HUES6 (cell line): ENCODE data around the gene ARHGAP25.
"Not testable (repeated sequence)": the region's sequence is repeated elsewhere in the genome, so short reads cannot be mapped to it uniquely, and the experiment has no call there.

Source experiments
- H3K27ac ChIP-seq: 2 replicates; pipeline ENCODE4 v1.7.0; 2013; ENCODE audit warnings: low read depth, mild to moderate bottlenecking, low read length, inconsistent platforms
- H3K27me3 ChIP-seq: 2 replicates; pipeline ENCODE4 v1.6.1; 2013; ENCODE audit warnings: low read length; ENCODE audit not compliant: control insufficient read depth, insufficient read depth
- H3K36me3 ChIP-seq: 2 replicates; pipeline ENCODE4 v1.6.1; 2013; ENCODE audit warnings: low read length; ENCODE audit not compliant: control insufficient read depth, insufficient read depth
- H3K4me1 ChIP-seq: 2 replicates; pipeline ENCODE4 v1.6.1; 2013; ENCODE audit warnings: low read length; ENCODE audit not compliant: control insufficient read depth, insufficient read depth
- H3K4me3 ChIP-seq: 2 replicates; pipeline ENCODE4 v1.5.1; 2013; ENCODE audit warnings: low read depth, low read length
- H3K9ac ChIP-seq: one replicate; pipeline ENCODE4 v1.6.1; 2013; ENCODE audit warnings: mild to moderate bottlenecking, low read length
- H3K9me3 ChIP-seq: 2 replicates; pipeline ENCODE4 v1.6.1; 2013; ENCODE audit warnings: low read depth, low read length; ENCODE audit not compliant: control insufficient read depth, insufficient read depth

The ARHGAP25 gene

DNA sequence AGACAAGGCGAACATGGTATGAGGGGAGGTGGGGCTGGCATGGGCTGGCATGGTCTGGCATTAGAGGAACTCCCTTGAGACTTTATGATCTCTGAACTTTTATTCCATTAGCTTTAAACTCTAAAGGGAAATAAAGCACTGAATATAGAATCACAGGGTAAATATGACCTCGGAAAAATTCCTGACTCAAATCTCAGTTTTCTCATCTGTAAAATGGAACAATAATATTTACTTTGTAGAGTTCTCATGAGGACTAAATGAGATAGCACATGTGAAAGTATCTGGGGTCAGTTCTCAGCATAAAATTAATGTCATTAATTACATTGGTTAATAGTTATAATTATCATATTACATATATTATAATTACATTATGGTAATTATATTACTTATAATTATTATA lies 65.9 kb downstream of the ARHGAP25 start:
- Histone ChIP-seq H3K4me1 (peaks cover 7% of the 10 kb centered on the region; the same call in 1 of the 2 replicates), H3K27me3 (no peaks in the 10 kb centered on the region), H3K9ac (no peak overlapping the region), H3K9me3 (no peaks in the 10 kb centered on the region), H3K36me3 (no peaks in the 10 kb centered on the region), H3K27ac (no peak overlapping the region), H3K4me3 (no peak overlapping the region)

DNA sequence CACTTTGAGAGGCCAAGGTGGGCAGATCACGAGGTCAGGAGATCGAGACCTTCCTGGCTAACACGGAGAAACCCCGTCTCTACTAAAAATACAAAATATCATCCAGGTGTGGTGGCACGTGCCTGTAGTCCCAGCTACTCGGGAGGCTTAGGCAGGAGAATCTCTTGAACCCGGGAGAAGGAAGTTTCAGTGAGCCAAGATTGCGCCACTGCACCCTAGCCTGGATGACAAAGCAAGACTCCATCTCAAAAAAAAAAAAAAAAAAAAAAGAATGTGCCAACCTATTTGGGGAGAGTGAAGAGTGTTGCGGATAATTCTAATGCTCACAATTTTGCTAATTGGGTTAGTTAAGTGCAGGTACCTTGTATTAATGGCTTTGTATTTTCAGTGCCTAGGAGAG lies 67.5 kb downstream of the ARHGAP25 start:
- H3K27me3 ChIP-seq, H3K4me3 ChIP-seq, H3K9ac ChIP-seq, H3K9me3 ChIP-seq, H3K4me1 ChIP-seq, H3K36me3 ChIP-seq, H3K27ac ChIP-seq: not testable (repeated sequence)

DNA sequence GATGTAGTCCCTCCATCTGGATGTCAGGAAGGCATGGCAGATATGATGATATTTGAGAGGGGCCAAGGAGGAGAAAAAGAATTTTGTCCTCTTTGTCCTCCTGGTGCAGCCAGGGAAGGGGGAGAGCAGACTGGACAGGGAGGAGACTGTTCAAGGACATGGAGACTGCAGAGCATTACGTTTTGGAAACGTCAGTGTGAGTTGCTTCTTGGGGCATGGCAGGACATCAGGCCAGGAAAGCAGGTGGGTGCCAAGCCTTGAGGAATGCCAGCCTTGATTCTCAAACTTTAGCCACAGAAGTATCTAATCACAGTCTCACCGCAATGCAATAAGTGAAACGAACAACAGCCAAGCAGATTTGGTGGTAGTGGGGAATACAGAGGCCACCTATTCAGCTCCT lies 70.4 kb downstream of the ARHGAP25 start:
- Histone ChIP-seq H3K36me3 (no peaks in the 10 kb centered on the region), H3K4me3 (no peak overlapping the region), H3K27ac (no peak overlapping the region), H3K9me3 (no peaks in the 10 kb centered on the region), H3K27me3 (no peaks in the 10 kb centered on the region), H3K4me1 (peaks cover 3% of the 10 kb centered on the region; the same call in 1 of the 2 replicates), H3K9ac (no peak overlapping the region)

DNA sequence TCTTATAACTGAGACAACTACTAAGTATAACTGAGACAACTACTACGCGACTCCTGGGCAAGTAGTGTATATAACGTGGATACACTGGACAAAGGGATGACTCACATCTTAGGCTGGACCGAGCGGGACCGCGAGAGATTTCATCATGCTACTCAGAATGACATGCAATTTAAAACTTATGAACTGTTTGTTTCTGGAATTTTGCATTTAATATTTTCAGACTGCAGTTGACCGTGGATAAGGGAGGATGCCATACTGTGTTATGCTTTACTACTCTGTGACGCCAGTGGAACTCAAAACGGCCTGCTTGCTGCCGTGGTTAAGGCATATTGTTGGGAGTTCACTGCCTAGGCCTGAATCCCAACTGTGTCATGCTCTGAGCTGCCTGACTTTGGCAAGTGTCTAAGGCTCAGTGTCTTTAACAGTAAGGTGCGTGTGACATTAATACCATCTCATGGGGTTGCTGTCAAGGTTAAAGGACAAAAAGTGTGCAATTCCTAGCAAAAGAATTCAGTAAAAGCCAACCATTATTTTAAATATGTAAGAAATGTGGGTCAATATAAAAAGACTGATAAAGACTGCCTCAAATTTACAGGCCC lies 72.0 kb downstream of the ARHGAP25 start:
- Histone ChIP-seq H3K36me3 (no peaks in the 10 kb centered on the region), H3K4me1 (no peaks in the 10 kb centered on the region), H3K27ac (no peak overlapping the region)

DNA sequence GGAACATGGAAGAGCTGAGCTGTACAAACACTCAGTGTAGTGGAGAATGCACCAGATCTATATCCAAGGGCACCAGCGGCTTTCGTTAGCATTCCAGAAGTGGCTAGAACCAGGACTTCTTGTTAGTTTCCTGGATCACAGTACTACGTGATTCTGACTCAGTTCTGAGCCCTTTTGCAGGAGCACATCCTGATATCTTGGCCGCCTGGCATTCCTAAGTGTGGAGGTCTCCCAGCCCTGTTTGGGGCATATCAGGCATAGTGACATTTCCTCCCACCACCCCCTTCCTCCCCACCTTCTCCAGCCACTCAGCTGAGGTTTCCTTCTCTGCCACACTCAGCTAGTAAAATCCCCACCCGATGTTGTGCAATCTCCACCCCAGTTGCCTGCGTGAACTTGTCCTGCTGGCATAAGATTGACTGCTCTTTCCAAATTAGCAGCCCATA lies 73.2 kb downstream of the ARHGAP25 start:
- H3K27me3 ChIP-seq = no peaks in the 10 kb centered on the region
- H3K27ac ChIP-seq = no peak overlapping the region
- no peak overlapping the region for H3K4me3 ChIP-seq
- no peaks in the 10 kb centered on the region for H3K9me3 ChIP-seq
- no peaks in the 10 kb centered on the region for H3K4me1 ChIP-seq
- H3K9ac ChIP-seq = no peak overlapping the region
- no peaks in the 10 kb centered on the region for H3K36me3 ChIP-seq

More for the DNA sequence above, 72.0 kb downstream of the ARHGAP25 start:
- Histone ChIP-seq H3K27me3 (no peaks in the 10 kb centered on the region), H3K9me3 (no peaks in the 10 kb centered on the region), H3K4me3 (no peak overlapping the region), H3K9ac (no peak overlapping the region)

DNA sequence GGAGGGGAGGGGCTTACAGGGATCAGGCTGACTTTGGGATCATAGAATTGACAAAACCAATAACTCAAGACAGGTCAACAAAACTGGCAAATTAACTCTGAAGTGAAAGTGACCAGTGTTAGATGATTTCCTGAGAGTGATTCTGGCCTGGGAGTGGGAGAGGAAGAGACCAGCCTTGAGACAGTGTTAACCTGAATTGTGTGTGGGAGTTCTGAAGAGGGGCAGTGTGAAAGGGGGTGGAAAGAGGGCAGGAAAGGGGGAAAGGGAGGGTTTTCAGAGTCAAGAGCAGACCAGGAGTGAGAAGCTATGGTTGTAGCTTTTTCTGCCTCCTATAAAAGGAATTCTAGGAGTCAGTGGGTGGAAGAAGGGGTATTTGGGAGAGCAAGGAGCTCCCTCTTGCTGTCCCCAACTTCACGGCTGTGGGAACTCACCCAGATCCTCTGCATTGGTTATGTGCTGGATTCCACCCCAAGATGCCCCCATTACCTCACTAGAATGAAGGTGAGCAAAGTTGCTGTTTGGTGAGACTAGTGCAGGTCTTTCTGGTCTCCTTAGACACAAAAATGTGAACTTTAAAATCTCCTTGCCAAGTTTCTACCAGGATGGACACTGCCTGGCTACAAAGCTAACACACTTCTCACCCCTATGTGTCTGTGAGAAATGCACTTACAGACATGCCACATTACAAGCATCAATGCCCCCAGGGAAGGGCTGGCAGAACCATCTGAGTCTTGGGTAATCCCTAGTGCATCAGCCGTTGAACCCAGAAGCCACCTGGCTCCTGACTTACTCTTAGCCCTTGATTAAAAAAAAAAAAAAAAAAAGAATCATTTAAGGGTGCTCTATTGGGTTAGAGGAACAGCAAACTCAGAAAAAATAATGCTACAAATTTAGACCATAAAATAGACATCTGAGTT lies 75.0 kb downstream of the ARHGAP25 start:
- Histone ChIP-seq H3K9me3 (no peaks in the 10 kb centered on the region), H3K27ac (no peak overlapping the region), H3K36me3 (no peaks in the 10 kb centered on the region), H3K4me1 (no peaks in the 10 kb centered on the region), H3K4me3 (no peak overlapping the region), H3K27me3 (no peaks in the 10 kb centered on the region), H3K9ac (no peak overlapping the region)

DNA sequence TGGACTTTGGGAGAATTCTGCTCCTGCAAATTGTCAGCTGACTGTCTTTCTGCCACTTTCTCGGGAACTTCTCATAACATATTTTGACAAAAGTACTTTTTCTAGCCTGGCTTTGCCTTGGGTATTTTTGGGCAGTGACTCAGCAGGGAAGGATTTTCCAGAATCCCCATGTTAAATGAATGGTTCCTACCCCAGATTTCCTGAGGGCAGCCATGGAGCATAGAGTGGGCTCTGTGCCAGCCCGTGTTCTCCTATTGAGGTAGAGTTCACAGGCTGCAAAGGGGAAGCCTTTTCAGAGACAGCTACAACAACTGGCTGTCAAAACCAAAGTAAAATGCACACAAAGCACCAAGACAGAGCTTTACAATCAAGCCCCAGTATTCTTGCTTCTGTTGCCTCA lies 76.8 kb downstream of the ARHGAP25 start:
- no peaks in the 10 kb centered on the region for H3K9me3 ChIP-seq
- H3K36me3 ChIP-seq = no peaks in the 10 kb centered on the region
- no peaks in the 10 kb centered on the region for H3K27me3 ChIP-seq
- H3K4me3 ChIP-seq = no peak overlapping the region
- no peak overlapping the region for H3K27ac ChIP-seq
- no peak overlapping the region for H3K9ac ChIP-seq
- no peaks in the 10 kb centered on the region; the same call in 1 of the 2 replicates for H3K4me1 ChIP-seq

DNA sequence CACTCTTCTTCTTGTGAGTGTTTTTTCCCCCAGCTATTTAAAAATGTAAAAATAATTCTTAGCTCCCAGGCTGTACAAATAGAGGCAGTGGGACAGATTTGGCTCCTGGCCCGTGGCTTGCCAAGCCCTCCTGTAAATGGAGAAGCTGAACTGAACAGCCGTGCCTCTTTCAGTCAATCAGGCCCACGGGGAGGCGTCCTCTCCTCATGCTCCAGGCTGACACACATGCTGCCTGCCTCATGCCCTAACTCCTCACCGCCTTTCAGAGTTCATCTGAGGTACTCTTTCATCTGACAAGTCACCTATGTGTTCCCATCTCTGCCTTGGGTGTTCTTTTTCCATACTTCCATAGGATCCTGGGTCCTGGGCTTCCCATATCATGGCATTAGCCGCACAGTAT lies 77.6 kb downstream of the ARHGAP25 start:
- Histone ChIP-seq H3K9ac (no peak overlapping the region), H3K27me3 (no peaks in the 10 kb centered on the region), H3K9me3 (no peaks in the 10 kb centered on the region), H3K4me3 (no peak overlapping the region), H3K4me1 (no peaks in the 10 kb centered on the region; the same call in 1 of the 2 replicates), H3K27ac (no peak overlapping the region), H3K36me3 (no peaks in the 10 kb centered on the region)

DNA sequence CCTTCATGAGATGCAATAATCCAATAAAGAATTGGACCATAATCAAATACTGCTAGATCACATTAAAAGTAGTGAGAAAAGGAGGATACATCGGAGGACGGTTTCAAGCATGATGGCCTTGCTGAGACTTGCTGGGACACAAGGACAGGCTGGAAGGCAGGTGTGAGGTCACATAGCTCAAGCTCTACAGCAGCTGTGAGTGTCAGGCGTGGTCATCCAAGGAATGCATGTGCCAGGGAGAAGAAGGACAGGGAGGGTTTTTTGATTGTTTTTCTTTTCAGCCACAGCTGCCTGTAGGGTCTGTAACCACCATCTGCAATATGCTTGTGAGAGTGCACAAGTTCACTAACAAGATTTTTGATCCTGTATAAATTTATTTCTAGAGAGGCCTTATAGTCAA lies 79.0 kb downstream of the ARHGAP25 start:
- no peaks in the 10 kb centered on the region; the same call in 1 of the 2 replicates for H3K4me1 ChIP-seq
- H3K36me3 ChIP-seq = no peaks in the 10 kb centered on the region
- H3K27ac ChIP-seq = no peak overlapping the region
- H3K9ac ChIP-seq = no peak overlapping the region
- H3K27me3 ChIP-seq = no peaks in the 10 kb centered on the region
- no peaks in the 10 kb centered on the region for H3K9me3 ChIP-seq
- no peak overlapping the region for H3K4me3 ChIP-seq

DNA sequence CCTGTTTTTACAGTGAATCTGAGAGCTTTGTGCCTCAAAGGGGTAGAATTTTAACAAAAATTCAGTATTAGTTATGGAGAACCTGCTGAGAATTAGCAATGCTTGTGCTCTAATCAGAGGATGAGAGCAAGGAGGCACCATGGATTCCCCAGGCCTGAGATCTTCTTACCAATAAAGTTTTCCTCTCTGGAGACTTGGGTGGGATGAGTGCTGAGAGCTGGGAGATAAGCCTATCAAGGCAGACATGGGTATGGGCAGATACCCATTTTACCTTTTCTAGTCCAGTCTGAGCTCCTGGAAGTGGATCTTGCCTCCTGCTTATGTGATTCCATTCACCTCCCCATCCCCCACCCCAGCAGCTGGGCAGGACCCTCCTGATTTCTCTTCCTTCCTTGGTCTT lies 82.7 kb downstream of the ARHGAP25 start:
- Histone ChIP-seq H3K27me3 (no peaks in the 10 kb centered on the region), H3K9me3 (no peaks in the 10 kb centered on the region), H3K27ac (no peak overlapping the region), H3K4me3 (no peak overlapping the region), H3K36me3 (no peaks in the 10 kb centered on the region), H3K4me1 (no peaks in the 10 kb centered on the region; the same call in 1 of the 2 replicates), H3K9ac (no peak overlapping the region)

DNA sequence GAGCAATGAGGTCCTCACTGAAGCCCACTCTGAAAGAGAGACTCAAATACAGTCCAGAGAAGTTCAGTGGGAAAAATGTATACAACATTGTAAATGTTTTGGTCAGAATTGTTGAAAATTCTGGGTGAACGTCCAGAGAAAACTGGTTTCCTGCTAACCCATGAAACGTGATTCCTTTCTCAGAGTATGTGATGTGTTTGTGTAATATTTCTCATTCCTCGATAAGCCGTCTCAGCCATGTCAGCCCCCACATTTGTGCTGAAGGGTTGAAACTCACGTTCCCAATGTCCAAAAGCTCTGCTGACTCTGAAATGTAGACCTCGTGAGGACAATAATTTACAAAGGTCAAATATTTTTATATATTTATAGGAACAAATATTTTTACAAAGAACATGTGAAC lies 84.9 kb downstream of the ARHGAP25 start:
- Histone ChIP-seq H3K36me3 (no peaks in the 10 kb centered on the region), H3K4me1 (no peaks in the 10 kb centered on the region; the same call in 1 of the 2 replicates), H3K4me3 (no peak overlapping the region), H3K27ac (no peak overlapping the region), H3K9ac (no peak overlapping the region), H3K9me3 (no peaks in the 10 kb centered on the region), H3K27me3 (no peaks in the 10 kb centered on the region)
